Motor neuron (in vitro differentiated cells): Measurements from ENCODE around the gene ITCH. TPM values are rescaled to one million over a fixed set of nuclear protein-coding genes. Genes with fewer than 3 reads are reported as not detected.
"Not testable (repeated sequence)": the region's sequence is repeated elsewhere in the genome, so short reads cannot be mapped to it uniquely, and the experiment has no call there.

ENCODE experiments used
- ATAC-seq, 8 experiments: fragments of 200-7000 bp; cut with Tn5 transposase; replicated peaks in 6 of 8; 2 replicates each; pipeline ENCODE4 v1.8.0; 2021; ENCODE audit warnings: mild to moderate bottlenecking in 8 of 8, moderate library complexity in 8 of 8
- H3K27ac ChIP-seq, 2 donors: fragments of 250-450 bp; sonication (Bioruptor Pico); 2 replicates each; pipeline ENCODE4 v1.9.0; 2021; ENCODE audit warnings: antibody characterized with exemption in 2 of 2, mild to moderate bottlenecking in 2 of 2, moderate library complexity in 1 of 2
- H3K4me1 ChIP-seq, 2 donors: fragments of 250-450 bp; sonication (Bioruptor Pico); replicated peaks in 1 of 2; 2 replicates each; pipeline ENCODE4 v1.6.1; 2021; ENCODE audit warnings: antibody characterized with exemption in 2 of 2, mild to moderate bottlenecking in 2 of 2, moderate library complexity in 1 of 2
- H3K4me3 ChIP-seq, 5 donors: fragments of 250-450 bp; sonication (Bioruptor Pico); 2 replicates each; pipeline ENCODE4 v1.9.0; 2021; ENCODE audit warnings: antibody characterized with exemption in 5 of 5, mild to moderate bottlenecking in 5 of 5, moderate library complexity in 4 of 5
- WGBS, 10 experiments: fragments of 450-650 bp; shearing (Covaris generic); methylation state at CpG; one replicate each; pipeline ENCODE4 v1.0.0; 2022; 5-methylcytosine and 5-hydroxymethylcytosine counted together
- in situ Hi-C, 9 experiments: fragments of 400-800 bp; cut with MboI; loops; one replicate each; pipeline ENCODE4 v1.15.0; 2021; ENCODE audit warnings: low sequenced_read_pairs in 9 of 9, low pct_unique_long_range_greater_than_20kb in 2 of 9; ENCODE audit not compliant: unreplicated experiment in 9 of 9
- total RNA-seq, 8 experiments: library from RNA; unstranded; fragments of 300-600 nt; gene quantifications; 2 replicates each; pipeline versions ENCODE4 v1.2.3 to v1.2.4, GENCODE V29; 2022

ITCH gene
- total RNA-seq, 8 experiments from 2014 or later, result 27.4 to 111 (median 39.0) TPM

- Histone ChIP-seq H3K27ac (no peak overlapping the region), H3K4me1 (no peaks in the 10 kb centered on the region), H3K4me3 (no peak overlapping the region)
- 78 to 100% (median 94%) methylated on average over 1 to 5 of the region's 5 CpGs for WGBS, 10 experiments
- in situ Hi-C loops, result no loop called here
- ATAC-seq, result peak in 1 of 8 experiments; percentile 19
Measured at GRCh38 chr20:34396408-34396807, 33.3 kb downstream of the ITCH start.

DNA sequence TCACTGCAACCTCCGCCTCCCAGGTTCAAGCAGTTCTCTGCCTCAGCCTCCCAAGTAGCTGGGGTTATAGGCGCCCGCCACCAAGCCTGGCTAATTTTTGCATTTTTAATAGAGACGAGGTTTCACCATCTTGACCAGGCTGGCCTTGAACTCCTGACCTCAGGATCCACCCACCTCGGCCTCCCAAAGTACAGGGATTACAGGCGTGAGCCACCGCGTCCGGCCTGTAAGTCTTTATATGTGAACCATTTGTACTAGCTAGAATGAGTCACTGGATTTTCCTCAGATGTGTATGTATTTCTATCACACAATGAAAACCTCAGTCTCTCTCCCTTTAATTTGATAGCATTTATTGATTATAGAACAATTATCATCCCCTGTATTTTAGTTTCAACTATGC, 34.0 kb downstream of the ITCH start:
- Histone ChIP-seq H3K27ac (no peak overlapping the region), H3K4me3 (no peak overlapping the region), H3K4me1 (no peaks in the 10 kb centered on the region)
- in situ Hi-C loops, result no loop called here
- WGBS, 10 experiments, result 90 to 100% (median 96%) methylated on average over 2 to 7 of the region's 9 CpGs; no CpG with 5 or more reads in 5 of the 10 experiments
- no peak for ATAC-seq

- in situ Hi-C loops, result loop anchor here in 1 of 9 experiments (25.0 kb wide), 1 partner anchor 88 kb away; the partner anchor contains the start of gene AHCY
- H3K4me1 ChIP-seq, H3K4me3 ChIP-seq, H3K27ac ChIP-seq: not testable (repeated sequence)
- peak in 2 of 8 experiments; percentile 44 to 80 for ATAC-seq
- WGBS, 10 experiments, result 4 to 94% (median 82%) methylated on average over 3 to 6 of the region's 6 CpGs
Measured at GRCh38 chr20:34400776-34401175, 37.7 kb downstream of the ITCH start.

GRCh38 chr20:34401741-34402455, 38.8 kb downstream of the ITCH start:
- no peak for ATAC-seq
- WGBS, 10 experiments, result 75 to 96% (median 87%) methylated on average over 4 to 6 of the region's 8 CpGs; no CpG with 5 or more reads in 3 of the 10 experiments
- in situ Hi-C loops, result loop anchor here in 1 of 9 experiments (25.0 kb wide), 1 partner anchor 90 kb away; the partner anchor contains the start of gene AHCY
- peaks cover 0 to 5% of the 10 kb centered on the region in 2 donors for H3K4me1 ChIP-seq
- H3K4me3 ChIP-seq, result no peak overlapping the region
- no peak overlapping the region for H3K27ac ChIP-seq

- WGBS, 10 experiments, result 0 to 100% (median 71%) methylated on average over 1 of the region's 1 CpG; no CpG with 5 or more reads in 2 of the 10 experiments
- in situ Hi-C loops, result loop anchor here in 1 of 9 experiments (25.0 kb wide), 1 partner anchor 90 kb away; the partner anchor contains the start of gene AHCY
- Histone ChIP-seq H3K4me3 (no peak overlapping the region), H3K4me1 (peaks cover 0 to 5% of the 10 kb centered on the region in 2 donors), H3K27ac (no peak overlapping the region)
- no peak for ATAC-seq
Measured at GRCh38 chr20:34402461-34402860, 39.4 kb downstream of the ITCH start.

DNA sequence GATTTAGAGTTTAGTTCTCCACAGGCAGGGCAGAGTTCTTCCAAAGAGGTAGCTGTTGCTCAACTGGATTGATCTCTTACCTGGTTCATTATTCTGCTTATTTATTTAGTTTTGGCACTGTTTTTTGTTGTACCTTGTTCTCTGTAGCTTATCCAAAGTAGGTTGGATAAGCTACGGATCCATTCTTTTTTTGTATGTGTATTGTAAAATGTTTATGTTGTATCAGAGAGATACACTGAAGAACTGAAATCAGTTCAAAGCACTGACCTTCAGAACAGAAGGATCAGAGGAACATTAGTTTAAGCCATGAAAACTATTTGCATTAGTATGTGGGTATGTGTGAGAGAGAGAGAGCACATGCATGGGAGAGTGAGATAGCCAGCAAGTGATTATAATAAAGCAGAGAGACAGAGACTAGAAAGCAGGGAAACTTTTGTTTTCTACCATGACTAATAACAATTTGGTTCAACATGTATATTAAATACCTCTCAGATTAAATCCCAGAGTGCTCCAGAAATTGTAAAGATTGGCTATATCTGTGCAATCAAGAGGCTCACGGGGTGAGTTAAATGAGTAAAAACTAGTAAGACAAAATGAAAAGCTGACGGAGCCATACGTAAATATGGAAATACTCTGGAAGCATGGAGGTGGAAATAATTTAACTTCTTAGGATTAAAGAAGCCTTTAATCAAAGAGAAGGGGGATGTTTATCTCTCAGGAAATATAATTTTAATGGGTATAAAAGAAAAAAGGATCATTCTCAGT, 40.2 kb downstream of the ITCH start:
- Histone ChIP-seq H3K4me1 (peaks cover 0 to 5% of the 10 kb centered on the region in 2 donors), H3K27ac (no peak overlapping the region), H3K4me3 (no peak overlapping the region)
- in situ Hi-C loops, result loop anchor here in 1 of 9 experiments (25.0 kb wide), 1 partner anchor 91 kb away; the partner anchor contains the start of gene AHCY
- WGBS, 10 experiments, result 68 to 100% (median 87%) methylated on average over 2 to 4 of the region's 4 CpGs; no CpG with 5 or more reads in 1 of the 10 experiments
- ATAC-seq, result peak in 3 of 8 experiments; percentile 64 to 78 (median 78)

- ATAC-seq, result no peak
- 80 to 100% (median 93%) methylated on average over 1 of the region's 1 CpG; no CpG with 5 or more reads in 3 of the 10 experiments for WGBS, 10 experiments
- Histone ChIP-seq H3K27ac (no peak overlapping the region), H3K4me1 (peaks cover 0 to 5% of the 10 kb centered on the region in 2 donors), H3K4me3 (no peak overlapping the region)
- in situ Hi-C loops, result loop anchor here in 1 of 9 experiments (25.0 kb wide), 1 partner anchor 92 kb away; the partner anchor contains the start of gene AHCY
Measured at GRCh38 chr20:34403908-34404307, 40.8 kb downstream of the ITCH start.

DNA sequence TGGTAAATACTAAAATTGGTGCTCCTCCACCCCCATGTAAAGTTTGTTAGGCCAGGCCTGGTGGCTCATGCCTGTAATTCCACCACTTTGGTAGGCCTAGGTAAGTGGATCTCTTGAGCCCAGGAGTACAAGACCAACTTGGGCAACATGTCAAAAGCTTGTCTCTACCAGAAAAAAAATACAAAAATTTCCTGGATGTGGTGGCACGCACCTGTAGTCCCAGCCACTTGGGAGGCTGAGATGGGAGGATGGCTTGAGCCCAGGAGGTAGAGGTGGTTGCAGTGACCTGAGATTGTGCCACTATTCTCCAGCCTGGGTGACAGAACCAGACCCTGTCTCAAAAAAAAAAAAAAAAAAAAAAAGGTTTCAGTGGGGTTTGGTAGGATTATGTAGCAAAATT, 41.7 kb downstream of the ITCH start:
- WGBS, 10 experiments, result 100% methylated on average over 1 of the region's 1 CpG; no CpG with 5 or more reads in 5 of the 10 experiments
- Histone ChIP-seq H3K4me3 (no peak overlapping the region), H3K4me1 (peaks cover 0 to 5% of the 10 kb centered on the region in 2 donors), H3K27ac (no peak overlapping the region)
- no peak for ATAC-seq
- in situ Hi-C loops, result loop anchor here in 1 of 9 experiments (25.0 kb wide), 1 partner anchor 93 kb away; the partner anchor contains the start of gene AHCY

DNA sequence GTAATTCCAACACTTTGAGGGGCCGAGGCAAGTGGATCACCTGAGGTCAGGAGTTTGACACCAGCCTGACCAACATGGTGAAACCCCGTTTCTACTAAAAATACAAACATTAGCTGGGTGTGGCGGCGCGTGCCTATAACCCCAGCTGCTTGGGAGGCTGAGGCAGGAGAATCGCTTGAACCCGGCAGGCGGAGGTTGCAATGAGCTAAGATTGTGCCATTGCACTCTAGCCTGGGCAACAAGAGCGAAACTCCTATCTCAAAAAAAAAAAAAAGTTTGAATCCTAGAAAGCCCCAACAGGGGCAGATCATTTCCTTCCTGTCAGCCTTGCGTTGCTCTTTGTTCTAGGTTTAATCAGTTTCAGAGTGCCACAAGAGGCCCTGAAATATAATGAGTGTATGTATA, 42.2 kb downstream of the ITCH start:
- H3K27ac ChIP-seq, H3K4me1 ChIP-seq, H3K4me3 ChIP-seq, ATAC-seq: not testable (repeated sequence)
- 87 to 99% (median 90%) methylated on average over 1 to 10 of the region's 10 CpGs; no CpG with 5 or more reads in 1 of the 10 experiments for WGBS, 10 experiments
- in situ Hi-C loops, result loop anchor here in 1 of 9 experiments (25.0 kb wide), 1 partner anchor 93 kb away; the partner anchor contains the start of gene AHCY

DNA sequence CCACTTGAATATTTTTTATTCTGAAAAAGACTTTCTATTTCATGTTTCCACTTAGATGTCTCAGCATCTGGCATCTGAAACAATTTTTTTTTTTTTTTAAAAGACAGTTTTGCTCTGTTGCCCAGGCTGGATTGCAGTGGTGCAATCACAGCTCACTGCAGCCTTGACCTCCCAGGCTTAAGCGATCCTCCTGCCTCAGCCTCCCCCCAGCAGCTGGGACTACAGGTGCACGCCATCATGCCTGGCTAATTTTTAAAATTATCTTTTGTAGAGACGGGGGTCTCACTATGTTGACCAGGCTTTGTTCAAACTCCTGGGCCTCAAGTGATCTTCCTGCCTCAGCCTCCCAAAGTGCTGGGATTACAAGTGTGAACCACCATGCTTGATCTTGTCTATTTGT, 42.9 kb downstream of the ITCH start:
- H3K27ac ChIP-seq, ATAC-seq, H3K4me1 ChIP-seq, H3K4me3 ChIP-seq: not testable (repeated sequence)
- WGBS, 10 experiments, result 93 to 100% (median 100%) methylated on average over 1 to 3 of the region's 3 CpGs; no CpG with 5 or more reads in 5 of the 10 experiments
- in situ Hi-C loops, result loop anchor here in 1 of 9 experiments (25.0 kb wide), 1 partner anchor 94 kb away; the partner anchor contains the start of gene AHCY

DNA sequence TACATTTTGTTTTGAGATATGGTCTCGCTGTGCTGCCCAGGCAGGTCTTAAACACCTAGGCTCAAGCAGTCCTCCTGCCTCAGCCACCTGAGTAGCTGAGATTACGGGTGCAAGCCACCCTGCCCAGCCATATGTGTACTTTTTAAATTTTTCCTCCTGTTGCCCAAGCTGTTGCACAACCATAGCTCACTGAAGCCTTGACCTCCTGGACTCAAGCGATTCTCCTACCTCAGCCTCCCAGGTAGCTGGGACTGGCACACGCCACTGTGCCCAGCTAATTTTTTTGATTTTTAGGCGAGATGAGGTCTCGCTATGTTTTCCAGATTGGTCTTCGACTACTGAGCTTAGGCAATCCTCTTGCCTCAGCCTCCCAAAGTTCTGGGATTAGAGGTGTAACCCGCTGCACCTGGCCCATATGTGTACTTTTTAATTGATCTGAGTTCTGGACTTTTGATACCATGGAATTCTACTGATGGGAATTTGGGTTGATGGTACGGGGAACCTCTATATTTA, 44.9 kb downstream of the ITCH start:
- Histone ChIP-seq H3K27ac (no peak overlapping the region), H3K4me1 (peaks cover 0 to 3% of the 10 kb centered on the region in 2 donors), H3K4me3 (no peak overlapping the region)
- in situ Hi-C loops, result loop anchor here in 1 of 9 experiments (25.0 kb wide), 1 partner anchor 96 kb away; the partner anchor contains the start of gene AHCY
- WGBS, 10 experiments, result 50 to 100% (median 96%) methylated on average over 1 to 9 of the region's 9 CpGs
- ATAC-seq, result no peak

GRCh38 chr20:34410336-34410735, 47.3 kb downstream of the ITCH start:
- Histone ChIP-seq H3K4me3 (no peak overlapping the region), H3K27ac (no peak overlapping the region), H3K4me1 (no peaks in the 10 kb centered on the region)
- no peak for ATAC-seq
- WGBS, 10 experiments, result 15 to 100% (median 93%) methylated on average over 2 to 6 of the region's 6 CpGs; no CpG with 5 or more reads in 1 of the 10 experiments
- in situ Hi-C loops, result loop anchor here in 1 of 9 experiments (25.0 kb wide), 1 partner anchor 98 kb away; the partner anchor contains the start of gene AHCY
